GM12874 (cell line): ENCODE measurements around the gene ADK.

ENCODE experiments used
- CTCF ChIP-seq: IDR thresholded peaks from 2 replicates; pipeline ENCODE4 v1.5.1; 2011; ENCODE audit warnings: low read depth, mild to moderate bottlenecking, control low read depth, low read length, moderate library complexity; ENCODE audit not compliant: insufficient read depth

The ADK gene

GRCh38 chr10:74213019-74213418, 62.0 kb downstream of the ADK start:
- no peak for TF ChIP-seq CTCF

GRCh38 chr10:74213571-74214162, 62.6 kb downstream of the ADK start:
- peak; percentile 25; the same call in 1 of the 2 replicates for TF ChIP-seq CTCF

- no peak for TF ChIP-seq CTCF
These were observed 72.9 kb downstream of the ADK start for GRCh38 chr10:74223755-74224529.

GRCh38 chr10:74227697-74228424, 76.8 kb downstream of the ADK start:
- TF ChIP-seq CTCF = no peak

GRCh38 chr10:74231375-74231774, 80.4 kb downstream of the ADK start:
- no peak for TF ChIP-seq CTCF

GRCh38 chr10:74233281-74233680, 82.3 kb downstream of the ADK start:
- no peak for TF ChIP-seq CTCF

GRCh38 chr10:74234569-74234968, 83.5 kb downstream of the ADK start:
- no peak for TF ChIP-seq CTCF
